SH-SY5Y (cell line): ENCODE data around the gene TOR1AIP1.

ENCODE experiments used
- GATA2 ChIP-seq: IDR thresholded peaks from 2 replicates; pipeline ENCODE4 v1.6.1; 2011; ENCODE audit warnings: mild to moderate bottlenecking, low read depth, low read length
- GATA3 ChIP-seq: IDR thresholded peaks from 2 replicates; pipeline ENCODE4 v1.6.1; 2011; ENCODE audit warnings: low read depth, mild to moderate bottlenecking, low read length, moderate library complexity

DNA sequence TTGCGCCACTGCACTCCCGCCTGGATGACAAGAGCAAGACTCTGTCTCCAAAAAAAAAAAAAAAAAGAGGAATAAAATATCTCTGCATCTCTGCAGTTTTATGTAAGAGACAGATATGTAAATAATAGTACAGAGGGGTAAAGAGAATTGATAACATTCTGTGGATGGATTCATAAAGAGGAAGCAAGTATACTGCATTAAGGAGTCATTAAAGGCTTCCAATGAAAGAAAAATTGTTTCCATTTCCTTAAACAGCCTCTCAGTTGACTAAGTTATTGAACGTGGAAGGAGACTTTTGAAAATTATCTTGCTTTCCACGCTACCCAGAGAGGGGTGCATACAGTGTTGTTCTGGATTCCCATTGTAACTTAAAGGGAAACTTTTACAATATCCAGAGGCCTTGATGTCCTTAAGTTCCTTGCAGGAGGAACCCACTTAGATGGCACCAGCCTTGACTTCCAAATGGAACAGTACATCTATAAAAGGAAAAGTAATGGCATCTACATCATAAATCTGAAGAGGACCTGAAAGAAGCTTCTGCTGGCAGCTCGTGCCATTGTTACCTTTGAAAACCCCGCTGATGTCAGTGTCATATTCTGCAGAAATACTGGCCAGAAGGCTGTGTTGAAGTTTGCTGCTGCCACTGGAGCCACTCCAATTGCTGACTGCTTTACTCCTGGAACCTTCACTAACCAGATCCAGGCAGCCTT, 86.4 kb downstream of the TOR1AIP1 start:
- TF ChIP-seq GATA2 (no peak), GATA3 (no peak)
